Measurements from ENCODE around the gene MED16.

The MED16 gene, protein sequence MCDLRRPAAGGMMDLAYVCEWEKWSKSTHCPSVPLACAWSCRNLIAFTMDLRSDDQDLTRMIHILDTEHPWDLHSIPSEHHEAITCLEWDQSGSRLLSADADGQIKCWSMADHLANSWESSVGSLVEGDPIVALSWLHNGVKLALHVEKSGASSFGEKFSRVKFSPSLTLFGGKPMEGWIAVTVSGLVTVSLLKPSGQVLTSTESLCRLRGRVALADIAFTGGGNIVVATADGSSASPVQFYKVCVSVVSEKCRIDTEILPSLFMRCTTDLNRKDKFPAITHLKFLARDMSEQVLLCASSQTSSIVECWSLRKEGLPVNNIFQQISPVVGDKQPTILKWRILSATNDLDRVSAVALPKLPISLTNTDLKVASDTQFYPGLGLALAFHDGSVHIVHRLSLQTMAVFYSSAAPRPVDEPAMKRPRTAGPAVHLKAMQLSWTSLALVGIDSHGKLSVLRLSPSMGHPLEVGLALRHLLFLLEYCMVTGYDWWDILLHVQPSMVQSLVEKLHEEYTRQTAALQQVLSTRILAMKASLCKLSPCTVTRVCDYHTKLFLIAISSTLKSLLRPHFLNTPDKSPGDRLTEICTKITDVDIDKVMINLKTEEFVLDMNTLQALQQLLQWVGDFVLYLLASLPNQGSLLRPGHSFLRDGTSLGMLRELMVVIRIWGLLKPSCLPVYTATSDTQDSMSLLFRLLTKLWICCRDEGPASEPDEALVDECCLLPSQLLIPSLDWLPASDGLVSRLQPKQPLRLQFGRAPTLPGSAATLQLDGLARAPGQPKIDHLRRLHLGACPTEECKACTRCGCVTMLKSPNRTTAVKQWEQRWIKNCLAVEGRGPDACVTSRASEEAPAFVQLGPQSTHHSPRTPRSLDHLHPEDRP

DNA sequence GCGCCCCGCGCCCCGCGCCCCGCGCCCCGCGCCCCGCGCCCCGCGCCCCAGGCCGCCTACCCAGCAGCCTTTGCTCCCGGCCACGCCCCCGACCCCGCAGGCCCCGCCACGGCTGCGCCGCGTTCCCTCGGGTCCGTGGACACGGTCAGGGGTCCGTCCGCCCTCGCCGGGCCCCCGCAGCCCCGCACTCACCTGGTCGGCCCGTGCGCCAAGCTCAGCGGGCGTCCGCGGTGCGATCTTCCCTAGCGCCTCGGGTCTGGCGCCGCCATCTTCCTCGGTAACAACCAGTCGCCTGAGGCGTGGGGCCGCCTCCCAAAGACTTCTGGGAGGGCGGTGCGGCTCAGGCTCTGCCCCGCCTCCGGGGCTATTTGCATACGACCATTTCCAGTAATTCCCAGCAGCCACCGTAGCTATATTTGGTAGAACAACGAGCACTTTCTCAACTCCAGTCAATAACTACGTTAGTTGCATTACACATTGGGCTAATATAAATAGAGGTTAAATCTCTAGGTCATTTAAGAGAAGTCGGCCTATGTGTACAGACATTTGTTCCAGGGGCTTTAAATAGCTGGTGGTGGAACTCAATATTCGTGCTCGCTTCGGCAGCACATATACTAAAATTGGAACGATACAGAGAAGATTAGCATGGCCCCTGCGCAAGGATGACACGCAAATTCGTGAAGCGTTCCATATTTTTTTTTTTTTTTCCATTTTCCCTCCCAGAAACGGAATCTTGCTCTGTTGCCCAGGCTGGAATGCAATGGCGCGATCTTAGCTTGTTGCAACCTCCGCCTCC, at the start of gene MED16, which contains the start of gene RNU6-9:
MED16 (minus strand) TSS at position 294 of the 796 bp plus-strand sequence. CDS start 2,056 bp downstream, outside the sequence.
RNU6-9 (plus strand) TSS at position 591 of the 796 bp plus-strand sequence.
- DNase-seq = peak; percentile 91

DNA sequence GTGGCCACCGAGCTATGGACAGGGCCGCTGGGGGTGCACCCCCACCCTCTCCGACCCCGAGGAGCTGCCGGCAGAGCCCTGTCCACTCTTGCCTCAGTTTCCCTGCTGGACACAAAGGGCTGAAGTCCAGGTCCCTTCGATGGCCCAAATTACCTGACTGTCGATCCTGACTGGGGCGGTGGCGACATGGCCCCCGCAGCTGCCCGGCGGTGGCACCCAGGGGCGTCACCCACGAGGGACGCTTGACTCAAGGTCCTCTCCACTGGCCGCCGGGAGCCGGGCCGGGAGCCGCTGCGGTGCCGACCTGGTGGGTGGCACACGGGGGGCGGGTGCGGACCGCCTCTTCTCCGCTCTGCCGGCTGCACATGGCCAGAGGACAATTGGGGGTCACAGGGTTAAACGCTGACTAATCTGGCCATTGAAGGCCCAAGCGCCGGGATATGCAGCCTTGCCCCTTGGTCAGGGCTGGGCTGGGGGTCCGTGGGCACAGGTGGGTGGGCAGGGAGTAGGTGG, 49.2 kb upstream of the MED16 start:
- no peak for DNase-seq

DNA sequence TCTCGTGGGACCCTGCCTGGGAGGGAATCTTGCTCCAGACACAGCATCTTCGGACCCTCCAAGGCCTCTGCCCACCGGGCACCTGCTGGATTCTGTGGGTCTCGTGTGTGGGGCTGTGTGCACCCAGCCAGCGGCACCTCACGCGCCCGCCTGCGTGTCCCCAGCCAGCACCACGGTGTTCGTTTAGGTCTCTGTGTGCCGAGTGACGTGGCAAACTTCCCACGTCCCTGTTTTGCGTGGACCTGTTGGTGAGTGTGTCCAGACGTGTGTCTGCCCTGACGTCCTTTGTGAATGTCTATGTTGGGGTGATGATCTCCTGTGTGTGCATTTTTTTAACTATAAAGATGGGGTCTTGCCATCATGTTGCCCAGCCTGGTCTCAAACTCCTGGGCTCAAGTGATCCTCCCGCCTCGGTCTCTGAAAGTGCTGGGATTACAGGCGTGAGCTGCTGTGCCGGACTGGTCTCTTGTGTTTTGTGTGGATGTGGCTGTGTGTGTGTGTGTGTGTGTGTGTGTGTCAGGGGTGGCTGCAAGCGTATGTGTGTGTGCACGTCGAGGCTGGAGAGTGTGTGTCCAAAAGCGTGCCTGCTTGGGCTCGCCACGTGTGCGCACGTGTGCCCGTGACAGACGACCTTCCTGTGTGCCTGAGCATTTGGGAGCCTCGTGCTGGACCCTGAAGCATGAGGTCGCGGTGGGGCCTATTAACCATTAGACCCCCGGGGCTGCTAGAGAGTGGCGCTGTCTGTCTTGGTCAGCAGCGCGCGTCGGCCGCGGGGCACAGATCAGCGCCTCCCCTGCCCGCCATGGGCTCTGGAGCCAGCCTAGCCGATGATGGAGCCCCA, 48.5 kb upstream of the MED16 start:
- no peak for DNase-seq

DNA sequence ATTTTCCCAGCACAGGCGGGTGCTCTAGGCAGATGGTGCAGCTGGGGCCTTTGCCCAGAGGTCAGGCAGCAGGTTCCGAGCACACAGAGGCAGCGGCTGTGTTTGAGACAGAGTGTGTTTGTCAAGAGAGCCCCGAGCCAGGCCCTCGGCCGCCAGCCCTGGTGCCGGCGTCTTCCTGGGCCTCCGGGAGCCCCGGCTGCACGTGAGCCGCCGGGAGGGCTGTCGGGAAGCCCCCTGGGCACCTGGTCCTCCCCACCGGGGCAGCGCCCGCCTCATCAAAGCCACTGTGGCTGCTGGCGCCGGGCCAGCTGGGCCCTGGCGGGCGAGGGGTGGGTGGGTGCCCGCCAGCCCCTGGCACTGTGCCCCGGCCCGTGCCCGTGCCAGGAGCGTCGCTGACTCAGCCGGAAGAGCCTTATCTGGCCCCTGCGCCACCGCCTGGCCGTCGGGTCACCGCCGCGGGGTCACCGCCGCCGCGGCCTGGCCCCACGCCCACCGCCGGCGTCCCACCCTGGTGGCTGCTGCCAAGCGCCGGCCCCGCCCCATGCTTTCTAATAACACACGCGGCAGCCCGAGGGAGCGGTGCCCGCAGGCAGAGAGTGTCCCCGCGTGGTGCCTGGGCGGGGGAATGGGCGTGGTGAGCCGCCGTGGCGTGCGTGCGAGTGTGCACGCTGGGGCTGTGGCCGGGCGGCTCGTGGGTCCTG, 47.8 kb upstream of the MED16 start:
- DNase-seq = peak; percentile 55

DNA sequence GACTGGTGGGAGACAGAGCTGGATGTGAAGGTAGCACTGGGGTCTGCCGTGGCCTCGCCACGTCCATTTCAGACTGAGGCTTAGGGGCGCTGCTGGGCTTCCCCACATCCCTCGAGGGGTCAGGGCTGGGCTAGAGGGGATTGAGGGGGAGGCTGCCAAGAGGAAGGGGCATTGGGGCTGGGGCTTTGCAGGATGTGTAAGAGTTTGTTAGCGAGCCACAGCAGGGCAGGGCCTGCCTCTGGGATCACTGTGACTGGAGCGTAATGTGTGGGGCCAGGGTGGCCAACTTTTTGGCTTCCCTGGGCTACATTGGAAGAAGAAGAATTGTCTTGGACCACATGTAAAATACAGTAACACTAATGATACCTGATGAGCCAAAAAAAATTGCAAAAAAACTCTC, 46.9 kb upstream of the MED16 start:
- no peak for DNase-seq

DNA sequence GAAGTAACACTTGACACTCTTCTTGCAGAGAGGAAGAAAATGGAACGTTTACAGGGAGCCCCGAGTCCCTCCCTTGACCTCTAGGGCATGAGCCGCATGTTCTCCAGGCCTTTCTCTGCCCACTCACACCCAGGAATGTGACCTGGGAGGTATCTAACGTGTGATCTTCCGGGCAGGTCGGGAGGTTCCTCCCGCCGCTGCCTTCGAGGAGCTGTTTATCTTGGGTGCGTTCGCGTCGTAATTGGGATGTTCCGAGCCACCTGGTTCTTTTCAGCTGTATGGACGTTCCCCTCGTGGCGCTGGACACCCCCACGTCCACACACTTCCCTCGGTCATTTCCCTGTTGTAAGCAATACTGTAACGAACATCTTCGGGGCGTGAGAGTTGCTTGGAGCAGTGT, 46.5 kb upstream of the MED16 start:
- no peak for DNase-seq

DNA sequence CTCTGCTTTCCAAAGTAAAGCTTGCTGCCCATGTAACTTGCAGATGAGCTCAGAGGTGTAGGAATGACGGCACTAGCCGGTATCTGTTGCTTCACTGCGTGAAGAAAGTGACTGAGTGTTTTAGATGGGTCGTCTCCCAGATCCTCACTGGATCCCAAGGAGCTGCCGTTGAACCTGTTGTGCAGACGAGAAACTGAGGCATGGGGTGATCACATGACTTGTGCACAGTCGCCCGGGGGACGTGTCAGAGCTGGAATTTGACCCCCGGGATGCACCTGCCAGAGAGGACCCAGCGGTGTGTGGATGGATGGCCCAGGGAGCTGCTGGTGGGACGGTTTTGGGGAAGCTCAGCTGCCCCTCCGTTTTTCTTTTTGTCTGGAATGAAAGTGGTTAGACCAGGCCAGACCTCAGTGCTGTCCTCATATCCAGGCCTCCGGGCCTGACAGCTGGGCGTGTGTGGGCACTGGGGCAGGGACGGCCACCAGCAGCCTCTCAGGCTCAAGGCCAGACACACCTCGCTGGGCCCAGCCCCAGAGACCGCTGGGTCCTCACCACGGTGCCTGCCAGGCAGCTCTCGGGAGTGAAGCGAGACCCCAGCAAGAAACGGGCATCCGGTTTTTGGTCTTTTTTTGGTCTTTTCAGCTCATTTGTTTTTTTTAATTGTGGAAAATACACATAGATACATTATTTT, 45.4 kb upstream of the MED16 start:
- no peak for DNase-seq

DNA sequence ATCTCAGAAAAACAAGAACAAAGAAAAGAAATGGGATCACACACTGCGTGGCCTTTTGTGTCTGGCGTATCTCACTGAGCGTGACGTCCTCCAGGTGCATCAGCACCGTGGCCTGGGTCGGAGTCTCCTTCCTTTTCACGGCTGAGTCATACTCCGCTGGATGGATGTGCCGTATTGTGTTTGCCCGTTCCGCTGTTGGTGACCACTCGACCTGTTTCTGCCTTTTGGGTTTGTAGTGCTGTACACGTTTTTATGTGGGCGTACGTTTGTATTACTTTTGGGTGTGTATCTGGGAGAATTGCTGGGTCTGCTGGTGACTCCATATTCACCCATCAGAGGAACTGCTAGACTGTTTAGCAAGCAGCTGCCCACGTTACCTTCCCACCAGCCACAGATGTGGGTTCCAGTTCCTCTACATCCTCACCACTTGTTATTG, 44.3 kb upstream of the MED16 start:
- peak; percentile 38 for DNase-seq

DNA sequence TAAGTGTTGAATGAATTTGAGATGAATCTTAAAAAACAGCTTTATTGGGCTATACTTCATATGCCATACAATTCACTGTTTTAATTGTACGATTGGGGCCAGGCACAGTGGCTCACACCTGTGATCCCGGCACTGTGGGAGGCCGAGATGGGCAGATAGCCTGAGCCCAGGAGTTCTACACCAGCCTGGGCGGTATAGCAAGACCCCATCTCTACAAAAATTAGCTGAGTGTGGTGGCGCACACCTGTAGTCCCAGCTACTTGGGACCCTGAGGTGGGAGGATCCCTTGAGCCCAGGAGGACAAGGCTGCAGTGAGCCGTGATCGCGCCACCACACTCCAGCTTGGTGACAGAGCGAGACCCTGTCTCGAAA, 43.2 kb upstream of the MED16 start:
- no peak for DNase-seq

DNA sequence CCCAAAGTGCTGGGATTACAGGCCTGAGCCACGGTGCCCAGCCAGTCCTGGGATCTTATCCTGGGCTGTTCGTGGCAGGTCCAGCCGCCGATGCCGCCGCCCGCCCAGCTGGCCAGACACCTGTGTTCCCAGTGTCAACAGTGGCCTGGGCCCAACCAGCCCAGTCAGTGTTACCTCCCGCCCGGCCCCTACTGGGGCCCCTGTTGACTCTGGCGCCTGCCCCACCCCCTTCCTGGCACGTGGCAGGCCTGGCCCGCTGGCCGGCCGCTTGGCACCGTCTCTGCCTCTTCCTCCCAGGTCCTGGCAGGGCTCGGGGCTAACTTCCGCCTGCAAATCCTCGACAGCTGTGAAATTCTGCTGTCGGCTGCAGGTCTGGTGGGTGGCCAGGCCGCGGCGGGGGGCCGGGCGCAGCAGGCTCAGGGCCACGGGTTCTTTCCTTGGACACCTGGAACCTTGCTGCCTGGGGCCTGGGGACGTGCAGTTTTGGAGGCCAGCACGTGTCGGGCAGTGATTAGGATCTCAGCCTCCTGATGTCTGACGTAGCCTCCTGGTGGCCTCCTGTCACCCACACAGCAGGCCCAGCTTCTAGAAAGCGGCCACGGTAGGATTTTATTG, 42.0 kb upstream of the MED16 start:
- no peak for DNase-seq

DNA sequence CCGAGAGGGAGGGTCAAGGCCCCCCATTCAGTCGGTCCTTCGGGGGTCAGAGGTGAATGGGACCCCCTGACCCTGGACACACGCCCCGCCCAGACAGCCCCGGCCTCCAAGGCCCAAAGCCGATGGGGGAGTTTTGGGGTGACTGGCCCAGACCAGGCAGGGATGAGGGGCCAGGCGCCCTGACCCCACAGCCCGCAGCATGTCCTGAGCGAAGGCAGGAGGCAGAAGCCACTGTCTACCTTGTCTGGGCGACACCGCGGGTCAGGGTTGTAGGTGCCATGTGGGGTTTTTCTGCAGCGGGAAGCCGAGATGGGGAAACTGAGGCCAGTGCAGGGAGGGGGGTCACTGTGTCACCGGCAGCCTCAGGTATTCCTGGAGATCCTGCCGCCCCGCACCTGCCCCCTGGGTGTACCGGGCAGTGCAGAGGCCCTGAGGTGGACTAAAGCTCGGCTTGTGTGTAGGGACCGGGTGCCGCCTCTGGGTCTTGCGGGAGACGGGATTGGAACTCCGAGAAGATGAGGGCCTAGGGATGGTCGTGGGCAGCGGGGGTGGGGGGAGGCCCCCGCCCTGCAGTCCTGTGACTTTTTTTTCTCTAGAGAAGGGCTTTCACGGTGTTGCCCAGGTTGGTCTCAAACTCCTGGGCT, 41.3 kb upstream of the MED16 start:
- DNase-seq = no peak

DNA sequence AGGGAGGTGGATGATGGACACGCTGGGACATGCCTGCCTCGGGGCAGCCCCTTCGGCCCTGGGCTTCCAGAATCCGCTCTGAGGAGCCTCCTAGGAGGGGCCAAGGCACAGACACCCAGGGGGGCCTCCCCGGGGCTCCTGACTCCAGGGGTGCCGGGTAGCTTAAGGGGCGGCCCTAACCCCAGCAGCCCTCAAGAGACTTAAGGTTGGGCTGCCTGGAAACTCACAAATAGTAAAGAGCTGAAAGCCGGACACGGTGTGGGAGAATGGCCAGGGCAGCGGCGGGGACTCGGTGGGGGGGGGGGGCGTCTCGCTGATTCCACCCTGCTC, 40.5 kb upstream of the MED16 start:
- DNase-seq = no peak

DNA sequence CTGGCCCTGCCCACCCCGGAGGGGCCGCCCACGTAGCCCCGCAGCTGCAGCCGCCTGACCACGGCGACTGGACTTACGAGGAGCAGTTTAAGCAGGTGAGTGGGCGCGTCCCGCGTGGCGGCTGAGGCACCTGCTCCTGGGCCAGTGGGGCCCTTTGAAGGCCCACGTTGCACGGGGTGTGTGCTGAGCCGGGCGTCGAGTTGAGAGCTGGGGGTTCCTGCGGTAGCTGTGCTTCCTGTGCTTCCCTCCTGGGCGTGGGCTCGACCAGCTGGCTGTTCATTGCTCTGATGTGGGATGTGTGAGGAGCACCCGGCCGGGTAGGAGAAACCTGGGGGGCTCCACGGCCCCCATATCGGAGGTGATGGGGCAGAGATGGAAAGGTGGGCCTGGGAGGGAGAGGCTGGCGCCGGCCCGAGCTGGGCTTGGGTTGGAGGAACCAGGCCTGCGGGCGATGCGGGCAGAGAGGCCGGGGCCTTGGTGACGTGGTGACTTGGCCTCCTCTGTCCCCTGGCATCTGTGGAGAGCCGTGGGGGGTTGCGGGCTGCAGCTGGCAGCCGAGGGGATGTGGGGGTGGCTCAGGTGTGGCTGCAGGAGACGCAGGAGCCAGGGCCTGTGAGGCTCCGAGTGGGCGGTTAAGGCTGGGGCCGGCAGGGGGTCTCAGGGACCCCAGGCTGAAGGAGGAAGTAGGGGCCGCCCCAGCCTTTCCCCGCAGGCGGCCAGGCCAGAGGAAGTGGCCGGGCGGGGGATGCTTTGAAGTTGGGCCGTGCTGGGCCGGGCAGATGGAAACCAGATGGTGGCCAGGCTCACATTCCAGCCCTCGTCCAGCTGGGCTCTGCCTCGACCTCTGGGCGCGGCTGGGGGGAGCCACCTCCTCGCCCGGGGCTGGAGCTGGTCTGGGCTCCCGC, 39.9 kb upstream of the MED16 start:
- no peak for DNase-seq

DNA sequence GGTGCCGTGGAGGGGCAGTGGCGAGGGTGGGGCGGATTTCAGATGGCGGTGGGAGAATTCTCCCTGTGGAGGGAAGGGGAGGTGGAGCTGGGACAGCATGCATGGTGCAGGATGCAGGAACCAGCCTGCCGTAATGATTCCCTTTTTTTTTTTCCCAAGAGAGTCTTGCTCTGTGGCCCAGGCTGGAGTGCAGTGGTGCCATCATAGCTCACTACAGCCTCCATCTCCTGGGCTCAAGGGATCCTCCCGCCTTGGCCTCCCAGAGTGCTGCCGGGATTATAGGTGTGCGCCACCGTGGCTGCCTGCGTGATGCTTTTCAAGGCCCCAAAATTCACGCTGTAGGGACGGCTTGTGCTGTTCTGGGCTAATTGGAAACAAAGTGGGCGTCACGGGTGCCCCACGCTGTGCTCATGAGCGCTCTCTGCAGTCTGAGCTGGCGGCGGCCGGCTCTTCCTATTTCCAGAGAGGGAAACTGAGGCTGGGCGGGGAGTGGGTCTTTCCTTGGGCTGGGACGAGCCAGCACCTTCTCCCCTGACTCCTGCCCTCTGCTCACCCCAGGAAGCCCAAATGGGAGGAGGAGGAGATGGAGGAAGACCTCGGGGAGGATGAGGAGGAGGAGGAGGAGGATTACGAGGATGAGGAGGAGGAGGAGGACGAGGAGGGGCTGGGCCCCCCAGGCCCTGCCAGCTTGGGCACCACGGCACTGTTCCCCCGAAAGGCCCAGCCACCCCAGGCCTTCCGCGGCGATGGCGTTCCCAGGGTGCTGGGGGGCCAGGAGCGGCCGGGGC, 39.1 kb upstream of the MED16 start:
- DNase-seq = no peak

DNA sequence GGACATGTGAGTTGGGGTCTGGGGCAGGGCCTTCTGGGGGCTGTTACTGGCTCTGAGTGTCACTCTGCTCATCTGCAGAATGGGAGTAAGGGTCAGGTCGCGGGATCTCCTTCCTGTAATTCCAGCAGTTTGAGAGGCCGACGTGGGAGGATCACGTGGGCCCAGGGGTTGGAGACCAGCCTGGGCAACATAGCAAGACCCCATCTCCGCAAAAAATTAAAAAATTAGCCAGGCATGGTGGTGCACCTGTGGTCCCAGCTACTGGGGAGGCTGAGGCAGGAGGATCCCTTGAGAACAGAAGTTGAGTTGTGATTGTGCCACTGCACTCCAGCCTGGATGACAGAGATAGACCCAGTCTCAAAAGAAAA, 36.9 kb upstream of the MED16 start:
- DNase-seq = no peak

DNA sequence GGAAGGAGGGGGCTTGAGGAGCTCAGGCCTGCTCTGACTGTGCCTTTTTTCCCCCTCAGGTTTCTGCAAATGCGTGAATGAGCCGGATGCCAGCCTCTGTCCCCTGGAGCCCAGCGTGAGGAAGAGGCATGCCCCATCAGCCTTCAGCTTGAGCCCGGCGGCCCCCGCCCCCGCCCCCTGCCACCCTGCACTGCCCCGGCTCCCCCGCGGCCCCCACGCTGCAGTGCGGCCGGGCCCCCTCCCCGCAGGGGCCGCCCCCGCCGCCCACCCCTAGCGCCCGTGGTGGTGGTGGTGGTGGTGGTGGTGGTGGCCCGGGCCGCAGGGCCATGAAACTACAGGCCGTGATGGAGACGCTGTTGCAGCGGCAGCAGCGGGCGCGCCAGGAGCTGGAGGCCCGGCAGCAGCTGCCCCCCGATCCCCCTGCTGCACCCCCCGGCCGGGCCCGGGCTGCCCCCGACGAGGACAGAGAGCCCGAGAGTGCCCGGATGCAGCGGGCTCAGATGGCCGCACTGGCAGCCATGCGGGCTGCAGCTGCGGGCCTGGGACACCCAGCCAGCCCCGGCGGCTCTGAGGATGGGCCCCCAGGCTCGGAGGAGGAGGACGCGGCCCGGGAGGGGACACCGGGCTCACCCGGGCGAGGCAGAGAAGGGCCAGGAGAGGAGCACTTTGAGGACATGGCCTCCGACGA, 36.4 kb upstream of the MED16 start:
- no peak for DNase-seq

All from stimulated activated CD4-positive, alpha-beta T cell treated with anti-CD3 and anti-CD28 coated beads, Interleukin-1b, Interleukin-23, amount 100 ng/mL, for 48 hours (primary cell).